GM12891 (cell line): ENCODE data around the gene CLNK.

Experiments
- POLR2A ChIP-seq: IDR thresholded peaks from 2 replicates; pipeline ENCODE4 v1.6.1; 2011; ENCODE audit warnings: low read depth, low read length, control low read depth
- POLR2AphosphoS5 ChIP-seq: IDR thresholded peaks from 2 replicates; pipeline ENCODE4 v1.6.1; 2011; ENCODE audit warnings: low read depth, low read length, control low read depth
- TAF1 ChIP-seq: IDR thresholded peaks from 2 replicates; pipeline ENCODE4 v1.6.1; 2011; ENCODE audit warnings: low read depth, low read length, control low read depth

- no peak for TF ChIP-seq TAF1
- TF ChIP-seq POLR2AphosphoS5, result no peak
- no peak for TF ChIP-seq POLR2A
Measured at GRCh38 chr4:10500776-10501175, 183.8 kb downstream of the CLNK start.
